HG02973 (cell line): ENCODE results near the gene ITPK1.

Source experiments
- ATAC-seq: cut with Tn5 transposase; IDR thresholded peaks from one replicate; pipeline ENCODE4 v1.9.1; 2021; ENCODE audit warnings: moderate library complexity; ENCODE audit not compliant: unreplicated experiment

ITPK1 gene

DNA sequence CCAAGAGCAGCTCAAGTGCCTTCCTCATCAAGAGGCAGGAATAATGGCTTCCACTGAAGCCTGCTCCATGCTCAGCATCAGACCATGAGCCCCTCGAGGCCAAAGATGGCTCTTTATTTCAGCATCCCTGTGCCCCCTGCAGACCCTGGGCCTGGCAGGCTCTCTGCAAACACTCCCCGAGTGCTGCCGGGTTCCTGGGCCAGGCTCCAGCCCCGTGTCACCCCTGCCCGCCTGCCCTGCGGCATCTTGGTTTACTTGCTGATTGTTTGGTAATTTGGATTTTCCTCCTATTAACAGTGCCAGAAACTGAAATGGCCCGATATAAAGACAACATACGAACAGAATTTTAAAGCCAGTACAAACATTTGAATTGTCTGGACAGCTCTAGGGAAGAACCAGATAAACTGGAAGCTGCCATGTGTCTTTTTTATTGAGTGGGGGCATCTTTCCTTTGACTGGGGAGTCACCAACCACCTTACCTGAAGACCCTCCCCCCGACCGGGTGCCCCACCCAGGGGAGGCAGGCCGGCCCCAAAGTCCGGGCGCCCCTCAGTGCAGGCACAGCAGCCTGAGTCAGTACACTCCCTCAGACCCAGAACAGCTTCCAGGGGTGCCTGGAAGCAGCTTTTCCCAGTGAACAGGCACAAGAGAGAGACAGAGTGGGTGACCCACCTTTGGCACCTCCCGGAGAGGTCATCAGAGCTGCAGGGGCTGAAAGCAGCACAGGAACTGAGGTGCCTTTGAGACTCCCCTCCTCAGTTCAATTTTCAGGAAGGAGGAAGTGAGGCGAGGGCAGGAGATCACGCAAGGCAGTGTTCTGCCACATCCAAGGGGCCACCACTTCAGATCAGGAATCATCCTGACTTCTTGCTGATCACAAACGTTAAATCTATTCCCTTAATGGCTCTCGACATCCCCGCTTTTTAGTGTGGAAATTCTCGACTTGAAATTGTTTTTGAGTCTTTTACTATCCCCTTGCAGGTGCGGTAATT is 30.6 kb downstream of the ITPK1 start:
- ATAC-seq = no peak

DNA sequence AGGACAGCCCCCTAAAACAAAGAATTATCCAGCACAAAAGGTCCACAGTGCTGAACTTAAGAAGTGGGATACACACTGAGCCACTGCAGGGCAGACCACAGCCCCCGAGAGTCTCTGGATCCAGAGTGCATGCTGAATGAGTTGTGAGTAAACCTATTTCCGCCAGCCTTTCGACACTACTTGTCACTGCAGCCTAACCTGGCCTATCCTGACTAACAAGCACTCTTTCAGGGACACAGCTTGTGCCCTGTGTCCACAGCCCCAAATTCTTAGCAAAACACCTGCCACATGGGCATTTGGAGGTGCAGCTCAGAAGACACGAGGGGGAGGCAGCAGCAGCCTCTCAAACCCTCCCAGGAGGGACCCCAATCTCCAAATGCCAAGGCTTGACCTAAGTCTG is 31.3 kb downstream of the ITPK1 start:
- ATAC-seq = no peak

DNA sequence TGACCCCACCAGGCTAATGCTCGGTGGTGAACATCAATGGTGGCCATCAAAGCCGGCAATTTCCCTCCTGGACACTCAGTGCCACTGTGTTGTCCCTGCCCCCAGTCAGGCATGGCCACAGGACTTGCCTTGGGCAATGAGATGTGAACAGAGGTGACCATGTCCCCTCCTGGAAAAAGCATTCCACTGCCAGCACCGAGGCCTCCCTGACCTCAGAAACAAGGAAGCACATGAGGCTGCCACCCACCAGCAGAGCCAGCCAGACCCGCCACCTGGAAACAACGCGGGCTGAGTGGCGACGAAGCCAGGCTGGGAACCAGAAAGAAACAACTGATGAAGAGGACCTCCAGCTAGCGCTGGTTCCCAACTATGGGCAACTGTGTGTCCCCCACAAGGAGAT is 31.8 kb downstream of the ITPK1 start:
- no peak for ATAC-seq

GRCh38 chr14:93082576-93083001 is 33.1 kb downstream of the ITPK1 start:
- ATAC-seq = no peak

- ATAC-seq = no peak
Measured at GRCh38 chr14:93081876-93082570, 33.7 kb downstream of the ITPK1 start.

- no peak for ATAC-seq
Measured at GRCh38 chr14:93079865-93080403, 35.8 kb downstream of the ITPK1 start.

DNA sequence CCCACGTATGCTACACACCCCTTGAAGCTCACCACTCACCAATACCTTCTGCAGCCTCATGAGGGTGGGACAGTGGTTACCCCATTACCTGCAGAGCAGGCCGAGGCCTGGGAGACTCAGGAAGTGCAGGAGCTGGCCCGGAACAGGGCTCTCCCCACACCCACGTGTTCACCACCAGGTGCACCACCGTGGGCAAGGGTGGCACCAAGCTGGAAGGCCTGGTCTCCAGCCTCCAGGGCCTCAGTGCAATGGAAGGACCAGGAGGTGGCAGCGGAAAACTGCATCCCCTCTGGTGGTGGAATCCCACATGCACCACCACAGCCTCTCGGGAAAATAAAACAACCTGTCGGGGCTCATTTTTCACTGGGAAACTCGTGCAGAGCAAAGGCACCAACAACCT is 36.4 kb downstream of the ITPK1 start:
- ATAC-seq = no peak

GRCh38 chr14:93078870-93079269 is 36.9 kb downstream of the ITPK1 start:
- ATAC-seq = no peak

GRCh38 chr14:93076755-93077154 is 39.0 kb downstream of the ITPK1 start:
- ATAC-seq = no peak

DNA sequence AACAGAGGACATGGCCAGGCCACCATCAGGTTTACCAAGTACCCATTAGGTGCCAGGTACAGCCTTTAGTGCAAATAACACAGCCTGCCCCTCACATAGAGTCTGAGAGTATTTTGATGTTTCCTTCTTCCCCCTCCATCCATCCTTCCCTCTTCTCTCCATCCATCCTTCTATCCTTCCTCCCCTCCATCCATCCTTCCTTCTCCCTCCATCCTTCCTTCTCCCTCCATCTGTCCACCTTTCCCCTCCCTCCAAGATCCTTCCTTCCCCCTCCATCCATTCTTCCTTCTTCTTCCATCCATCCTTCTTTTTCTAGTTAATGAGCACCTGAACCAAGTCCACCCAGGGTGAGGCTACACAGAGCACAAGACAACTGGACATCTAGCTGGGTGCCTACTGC is 39.8 kb downstream of the ITPK1 start:
- ATAC-seq = no peak

DNA sequence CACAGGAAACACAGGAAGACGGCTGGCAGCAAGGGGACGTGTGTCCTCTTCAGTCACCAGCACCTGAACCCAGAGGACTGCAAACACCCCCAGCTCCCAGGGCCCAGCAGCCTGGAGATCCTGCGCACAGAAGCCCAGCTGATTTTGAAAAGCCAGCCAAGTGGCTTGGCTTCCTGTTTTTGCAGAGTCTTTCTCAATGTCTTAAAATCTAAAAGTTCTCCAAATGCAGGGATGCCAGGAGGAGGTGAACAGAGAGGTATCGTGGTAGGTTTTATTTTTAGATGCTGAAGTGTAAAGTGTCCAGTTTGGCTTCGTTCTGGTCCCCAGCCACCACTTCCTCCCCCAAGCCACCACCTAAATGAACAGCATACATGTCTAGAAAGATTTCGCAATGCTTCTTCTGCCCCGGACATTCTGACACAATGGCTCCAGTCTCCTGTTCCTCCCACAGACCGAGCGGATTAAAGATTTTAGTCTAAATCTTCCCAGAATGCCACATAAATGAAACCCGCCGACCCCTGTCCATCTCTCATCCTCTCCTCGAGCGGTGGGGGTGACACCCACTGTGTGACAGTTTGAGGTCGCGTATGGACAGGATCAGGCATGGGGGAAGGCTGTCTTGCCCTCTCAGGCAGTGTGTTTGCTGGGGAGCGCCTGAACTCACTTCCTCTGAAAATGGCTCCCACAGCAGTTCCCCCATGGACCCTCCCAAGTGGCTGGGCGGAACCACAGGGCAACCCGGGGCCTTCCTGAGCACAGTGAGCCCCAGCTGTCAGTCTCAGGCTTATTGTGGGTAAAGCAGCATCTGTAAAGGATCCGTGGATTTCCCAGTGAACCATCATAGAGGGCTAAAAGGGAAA is 41.6 kb downstream of the ITPK1 start:
- ATAC-seq = no peak

GRCh38 chr14:93073358-93073707 is 42.4 kb downstream of the ITPK1 start:
- no peak for ATAC-seq

- no peak for ATAC-seq
Measured at GRCh38 chr14:93072659-93073357, 42.9 kb downstream of the ITPK1 start.

DNA sequence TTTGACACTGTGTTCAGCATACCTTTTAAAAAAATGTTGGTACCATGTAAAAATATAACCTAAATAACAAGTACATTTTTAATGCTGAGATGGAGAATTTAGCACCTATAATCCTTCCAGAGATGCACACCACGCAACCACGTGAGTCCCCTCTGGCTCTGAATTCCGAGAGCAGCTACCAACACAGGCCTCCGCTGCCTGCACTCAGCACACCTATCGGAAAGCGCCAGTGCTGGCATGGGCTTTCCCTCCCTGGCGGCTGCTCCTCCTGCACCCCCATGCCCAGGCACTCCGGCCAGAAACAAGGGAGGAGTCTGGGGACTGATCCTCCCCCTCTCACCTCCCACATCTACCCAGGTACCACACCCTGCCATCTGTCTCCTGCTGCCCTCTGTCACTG is 47.0 kb downstream of the ITPK1 start:
- no peak for ATAC-seq

DNA sequence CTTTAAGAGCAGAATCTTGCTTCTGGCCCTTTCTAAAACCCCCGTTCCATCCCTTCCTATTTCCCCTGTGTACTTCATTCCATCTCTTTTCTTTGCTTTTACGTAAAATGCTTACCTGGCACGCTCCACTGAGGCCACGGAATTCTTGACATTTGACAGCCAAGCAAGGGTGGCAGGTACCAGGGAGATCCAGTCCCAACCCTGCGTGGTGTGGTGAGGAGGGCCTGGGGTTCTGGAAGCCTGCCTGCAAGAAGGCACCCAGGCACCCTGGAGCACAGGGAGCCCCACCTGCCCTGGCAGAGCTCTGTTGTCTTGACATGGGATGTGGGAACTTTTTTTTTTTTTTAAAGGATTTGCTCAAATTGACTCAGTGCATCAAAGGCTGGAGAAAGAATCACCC is 48.6 kb downstream of the ITPK1 start:
- no peak for ATAC-seq

GRCh38 chr14:93065272-93065730 is 50.4 kb downstream of the ITPK1 start:
- ATAC-seq = no peak

DNA sequence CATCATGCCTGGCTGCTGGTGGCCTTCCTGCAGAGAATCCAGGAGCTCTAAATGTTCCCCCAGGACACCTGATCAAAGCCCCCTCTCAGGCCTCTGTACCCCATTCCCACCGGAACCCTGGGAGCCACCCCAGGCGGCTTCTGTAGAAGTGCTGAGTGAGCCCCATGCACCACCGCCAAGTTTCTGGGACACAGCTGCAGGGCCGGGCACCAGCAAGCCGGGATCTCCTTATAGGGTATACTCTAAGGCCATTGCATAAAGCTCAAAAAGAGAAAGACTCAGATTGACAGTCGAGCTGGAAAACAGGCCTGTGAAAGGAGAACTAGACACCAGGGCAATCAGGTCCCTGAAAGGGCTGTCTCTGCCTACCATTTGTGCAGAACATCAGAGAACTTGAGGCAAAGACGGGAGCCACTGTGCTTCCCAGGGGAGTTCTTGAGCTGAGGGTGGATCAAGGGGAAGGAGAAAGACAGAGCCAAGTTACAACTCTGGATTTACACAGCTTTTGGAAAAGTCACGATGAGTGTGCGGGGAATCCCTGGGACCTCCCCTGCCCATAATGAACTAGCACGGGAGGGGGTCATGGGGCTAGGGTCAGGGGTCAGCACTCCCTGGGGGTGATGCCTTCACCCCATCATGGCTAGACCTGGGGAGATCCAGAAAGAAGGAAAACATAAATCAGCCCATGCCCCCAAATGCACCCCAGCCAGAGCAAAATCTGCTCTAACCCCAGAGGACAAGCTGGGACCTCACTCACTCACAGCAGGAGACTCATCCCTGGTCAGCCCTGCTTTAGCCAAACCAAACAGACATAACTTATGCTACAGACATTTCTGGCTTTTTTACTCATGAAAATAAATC is 51.1 kb downstream of the ITPK1 start:
- ATAC-seq = no peak

- ATAC-seq = no peak
Measured at GRCh38 chr14:93063393-93063792, 52.3 kb downstream of the ITPK1 start.

- no peak for ATAC-seq
Measured at GRCh38 chr14:93062890-93063289, 52.8 kb downstream of the ITPK1 start.
